Activated CD4-positive, alpha-beta memory T cell treated with anti-CD3 and anti-CD28 coated beads for 36 hours (primary cell): ENCODE results near the gene H2BK1. TPM values are rescaled to one million over a fixed set of nuclear protein-coding genes. Genes with fewer than 3 reads are reported as not detected.
A peak's percentile ranks its signal among the peaks of the same experiment; 100 is the strongest.

Source experiments
- CTCF ChIA-PET: fragments of 350-600 bp; sonication (Branson Sonifier 250); formaldehyde crosslinking; loops from one replicate; lab custom pipeline; 2021; ENCODE audit warnings: antibody characterized with exemption, inconsistent platforms; lab: Charles Lee
- POLR2A ChIA-PET: fragments of 350-600 bp; sonication (Branson Sonifier 250); formaldehyde crosslinking; loops from one replicate; lab custom pipeline; 2021; ENCODE audit warnings: antibody characterized with exemption; lab: Charles Lee
- DNase-seq: peaks from one replicate; pipeline ENCODE4 v3.0.0-alpha.2; 2020
- H3K27ac Mint-ChIP-seq: one replicate; pipeline ENCODE4 v1.8.0; 2021; ENCODE audit warnings: mixed read lengths
- H3K27me3 Mint-ChIP-seq: one replicate; pipeline ENCODE4 v1.8.0; 2021; ENCODE audit warnings: mixed read lengths
- H3K36me3 Mint-ChIP-seq: one replicate; pipeline ENCODE4 v1.8.0; 2021; ENCODE audit warnings: mixed read lengths
- H3K4me1 Mint-ChIP-seq: one replicate; pipeline ENCODE4 v1.8.0; 2021; ENCODE audit warnings: low read depth, mixed read lengths
- H3K4me3 Mint-ChIP-seq: one replicate; pipeline ENCODE4 v1.8.0; 2021; ENCODE audit warnings: mild to moderate bottlenecking, mixed read lengths
- H3K9me3 Mint-ChIP-seq: one replicate; pipeline ENCODE4 v1.8.0; 2021; ENCODE audit warnings: mixed read lengths
- intact Hi-C: fragments of 100-400 bp; cut with micrococcal nuclease; formaldehyde crosslinking; loops from one replicate; pipeline ENCODE4 v1.15.1; 2023
- total RNA-seq, 2 experiments: library from RNA; stranded (reverse); gene quantifications; one replicate each; pipeline ENCODE4 v1.2.3, GENCODE V29; 2021

Gene H2BK1
- total RNA-seq, 2 experiments from 2014 or later: not detected

DNA sequence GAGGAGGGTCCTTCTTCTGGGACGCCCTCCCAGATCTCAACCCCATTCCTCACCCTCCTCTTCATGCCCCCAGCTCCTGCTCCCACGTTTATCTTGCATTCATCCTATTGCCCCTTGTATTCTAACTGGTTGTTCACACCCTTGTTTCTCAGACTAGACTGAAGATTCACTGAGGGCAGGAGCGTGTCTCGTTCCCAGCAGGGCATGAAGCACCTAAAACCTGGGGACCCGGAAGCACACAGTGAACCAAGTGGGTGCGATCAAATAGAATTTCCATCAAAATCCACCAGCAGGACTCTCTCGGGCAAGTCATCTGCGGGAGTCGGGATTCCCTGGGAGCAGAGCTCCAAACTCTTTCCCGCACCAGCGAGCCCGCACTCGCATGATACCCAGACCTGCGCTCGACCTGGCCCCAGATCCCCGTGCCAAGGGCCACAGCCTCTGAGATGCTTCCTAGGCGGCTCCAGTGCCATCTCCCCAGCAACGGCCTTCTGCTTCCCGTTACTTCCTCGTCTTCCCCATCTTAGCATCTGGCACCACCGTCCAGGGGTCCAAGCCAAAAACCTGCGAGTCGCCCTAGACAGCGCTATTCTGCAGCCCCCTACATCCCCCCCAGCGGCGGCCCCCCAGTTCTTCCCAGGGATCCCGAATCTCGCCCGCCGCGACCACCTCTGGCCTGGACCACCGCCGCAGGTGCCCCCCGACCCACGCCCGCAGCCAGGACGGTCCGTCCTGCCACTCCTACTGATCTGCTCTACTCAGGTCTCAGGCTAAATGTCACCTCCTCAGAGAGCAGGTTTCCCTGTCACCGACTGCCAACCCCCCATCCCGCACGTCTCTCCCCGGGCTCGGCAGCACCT is 36.7 kb downstream of the H2BK1 start:
- CTCF ChIA-PET: interaction anchor here (1.3 to 2.8 kb wide), 2 partner anchors 50 to 142 kb away, joined by 3 to 10 read pairs; no protein-coding TSS in a partner anchor

DNA sequence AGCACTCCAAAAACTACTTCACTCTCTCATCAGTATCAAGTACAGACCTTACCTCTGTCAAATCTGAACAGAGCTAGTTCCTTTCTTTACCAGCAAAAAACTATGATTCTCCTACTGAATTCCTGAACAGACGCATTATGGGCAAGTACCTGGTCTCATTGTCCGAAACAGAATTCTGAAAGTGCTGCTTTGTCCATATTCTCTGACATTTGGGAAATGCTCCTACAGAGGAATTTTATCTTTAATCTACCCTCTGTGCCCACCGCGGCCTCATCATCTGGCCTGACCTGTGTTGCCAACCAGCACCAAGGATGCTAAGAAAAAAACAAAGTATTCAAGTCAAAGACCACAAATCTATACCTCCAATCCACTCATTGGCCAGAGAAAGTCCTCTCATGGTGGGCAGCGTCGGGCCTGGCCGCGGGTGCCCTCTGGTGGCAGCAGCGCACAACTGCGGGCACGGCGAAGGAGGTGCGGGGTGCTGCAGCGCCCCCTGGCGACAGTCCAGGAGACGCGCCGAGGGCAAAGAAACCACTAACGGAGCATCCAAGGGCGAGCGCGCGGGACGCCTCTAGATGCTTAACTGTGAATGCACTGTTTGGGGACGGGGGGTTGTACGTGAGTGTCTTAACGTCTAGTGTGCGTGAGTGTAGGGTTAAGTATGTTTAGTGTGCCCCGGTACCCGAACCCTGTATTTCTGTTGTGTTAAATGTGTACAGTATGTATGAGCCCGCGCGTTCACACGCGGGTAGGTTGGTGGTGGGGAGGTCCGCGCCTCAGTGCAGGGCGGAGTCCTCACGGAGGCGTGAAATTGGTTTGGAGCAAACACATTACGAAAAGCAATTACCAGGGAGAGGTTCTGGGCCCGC is 37.8 kb downstream of the H2BK1 start:
- Mint-ChIP-seq H3K27ac (no peak overlapping the region), H3K27me3 (peaks cover 44% of the 10 kb centered on the region), H3K36me3 (no peaks in the 10 kb centered on the region), H3K4me1 (peaks cover 9% of the 10 kb centered on the region), H3K4me3 (no peak overlapping the region), H3K9me3 (no peaks in the 10 kb centered on the region)
- intact Hi-C loops: loop anchor here (1.0 to 2.0 kb wide), 4 partner anchors 48 to 130 kb away; partner anchors contain the start of gene CHPF2
- peak; percentile 85 for DNase-seq
- CTCF ChIA-PET: interaction anchor here (0.6 to 2.8 kb wide), 11 partner anchors 10 to 144 kb away, joined by 3 to 10 read pairs (median 4); no protein-coding TSS in a partner anchor
- POLR2A ChIA-PET: no interaction called here

More for the DNA sequence above, 36.7 kb downstream of the H2BK1 start:
- Mint-ChIP-seq H3K4me1 (peaks cover 6% of the 10 kb centered on the region), H3K4me3 (no peak overlapping the region), H3K9me3 (no peaks in the 10 kb centered on the region), H3K27ac (no peak overlapping the region), H3K36me3 (no peaks in the 10 kb centered on the region), H3K27me3 (peaks cover 40% of the 10 kb centered on the region)
- POLR2A ChIA-PET: no interaction called here
- intact Hi-C loops: loop anchor here (2.0 kb wide), 2 partner anchors 59 to 129 kb away; partner anchors contain the start of gene CHPF2
- no peak for DNase-seq

DNA sequence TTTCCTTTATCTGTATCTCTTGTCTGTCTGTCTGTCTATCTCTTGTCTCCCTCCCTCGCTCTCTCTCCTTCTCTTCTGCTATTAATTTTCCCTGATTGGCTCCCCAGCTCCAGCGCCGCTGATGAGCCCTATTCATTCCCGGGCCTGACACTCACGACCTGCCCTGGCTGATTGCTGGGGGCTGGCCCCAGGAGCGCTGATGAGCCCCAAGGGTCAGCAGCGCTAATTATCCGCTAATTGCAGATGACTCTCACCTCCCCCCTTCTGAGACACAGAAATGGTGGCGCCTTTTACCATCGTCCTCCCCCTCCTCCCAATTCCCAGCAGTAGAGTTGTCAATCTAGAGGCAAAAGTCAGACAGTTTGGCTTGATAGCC is 41.5 kb downstream of the H2BK1 start:
- no peak overlapping the region for H3K27ac Mint-ChIP-seq
- no peak for DNase-seq
- POLR2A ChIA-PET: no interaction called here

DNA sequence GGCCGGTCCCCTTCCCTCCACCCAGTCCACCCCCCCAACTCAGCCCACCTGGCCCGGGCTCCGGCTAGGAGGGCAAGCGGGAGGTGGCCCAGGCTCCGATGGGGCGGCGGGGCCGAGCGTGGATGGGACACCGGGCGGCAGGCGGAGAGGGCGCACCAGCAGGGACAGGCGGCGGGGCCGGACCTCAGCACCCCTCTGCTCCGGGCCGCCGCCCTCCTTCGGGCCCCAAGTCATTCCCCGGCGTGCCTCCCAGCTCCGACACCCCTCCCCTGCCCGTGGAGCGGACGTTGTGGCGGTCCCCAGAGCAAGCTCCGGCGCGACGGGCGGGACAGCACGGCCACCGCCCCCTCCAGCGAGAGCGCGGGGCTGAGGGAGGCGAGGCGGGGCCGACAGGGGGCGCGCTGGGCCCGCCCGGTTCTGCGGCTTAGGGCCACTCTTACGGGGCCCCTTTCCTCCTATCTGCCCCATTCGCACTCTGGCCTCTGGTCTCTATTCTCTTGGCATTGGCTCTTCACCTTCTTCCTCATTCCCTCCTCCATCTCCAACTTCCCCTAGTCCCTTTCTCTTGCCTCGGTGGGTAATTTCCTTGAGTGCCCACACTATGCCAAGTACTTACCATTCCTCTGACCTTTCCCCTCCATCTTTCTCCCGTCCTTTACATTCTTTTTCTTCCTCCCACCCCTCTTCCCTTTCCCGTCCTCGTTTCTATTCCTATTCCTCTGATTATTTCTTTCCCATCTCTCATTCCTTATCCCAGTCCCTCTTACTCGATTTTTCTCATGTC is 42.1 kb downstream of the H2BK1 start:
- intact Hi-C loops: no loop called here
- peak overlapping the region; percentile 54 for H3K4me3 Mint-ChIP-seq
- no peaks in the 10 kb centered on the region for H3K36me3 Mint-ChIP-seq
- peaks cover 37% of the 10 kb centered on the region for H3K27me3 Mint-ChIP-seq
- DNase-seq: peak; percentile 71
- ChIA-PET POLR2A (interaction anchor here (0.6 kb wide), 1 partner anchor 810 kb away, joined by 3 read pairs; no protein-coding TSS in a partner anchor), CTCF (interaction anchor here (0.6 to 6.5 kb wide), 23 partner anchors 8 to 174 kb away, joined by 3 to 42 read pairs (median 3); partner anchors contain the start of gene ABCF2)
- no peak overlapping the region for H3K27ac Mint-ChIP-seq
- no peaks in the 10 kb centered on the region for H3K9me3 Mint-ChIP-seq
- H3K4me1 Mint-ChIP-seq: peaks cover 11% of the 10 kb centered on the region

More for the DNA sequence above, 41.5 kb downstream of the H2BK1 start:
- peaks cover 11% of the 10 kb centered on the region for H3K4me1 Mint-ChIP-seq
- no peak overlapping the region for H3K4me3 Mint-ChIP-seq
- H3K27me3 Mint-ChIP-seq: peaks cover 43% of the 10 kb centered on the region
- H3K9me3 Mint-ChIP-seq: no peaks in the 10 kb centered on the region
- CTCF ChIA-PET: interaction anchor here (1.0 to 6.5 kb wide), 13 partner anchors 9 to 175 kb away, joined by 3 to 42 read pairs (median 4); no protein-coding TSS in a partner anchor
- intact Hi-C loops: no loop called here
- H3K36me3 Mint-ChIP-seq: no peaks in the 10 kb centered on the region

DNA sequence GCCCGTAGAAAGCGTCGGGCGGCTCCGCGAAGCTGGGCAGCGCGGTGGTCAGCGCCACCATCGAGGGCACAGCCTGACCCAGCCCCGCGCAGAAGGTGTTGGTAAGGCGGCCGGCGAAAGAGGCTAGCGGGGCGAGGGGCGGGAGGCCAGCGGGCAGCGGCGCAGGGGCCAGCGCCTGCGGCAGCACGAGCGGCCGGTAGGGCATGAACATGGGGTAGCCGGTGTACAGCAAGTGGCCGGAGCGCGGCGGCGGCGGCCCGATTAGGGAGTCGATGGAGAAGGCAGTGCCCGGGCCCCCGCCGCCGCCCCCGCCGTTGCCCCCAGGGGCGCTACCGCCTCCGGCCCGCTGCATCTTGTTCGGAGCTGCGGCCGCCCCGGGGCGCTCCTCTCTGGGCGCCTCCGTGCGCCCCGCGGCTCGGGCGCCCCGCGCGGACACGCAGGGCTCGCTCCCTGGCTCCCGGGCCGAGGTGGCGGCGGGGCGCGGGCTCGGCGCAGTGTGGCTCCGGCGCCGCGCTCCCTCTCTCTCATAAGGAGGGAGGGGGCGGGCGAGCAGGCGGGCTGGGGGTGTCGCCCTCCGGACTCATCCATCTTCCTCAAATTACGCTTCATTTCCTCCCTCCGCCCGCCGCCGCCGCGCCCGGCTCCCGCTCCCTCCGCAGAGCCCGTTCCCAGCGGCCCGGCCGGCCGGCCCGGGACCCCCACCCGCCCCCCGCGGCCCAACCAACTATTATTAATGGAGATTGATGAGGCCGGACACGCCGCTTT is 42.9 kb downstream of the H2BK1 start, which contains the start of gene GBX1:
GBX1 (minus strand) TSS at position 498 of the 765 bp plus-strand sequence; CDS start at position 352, 146 bp downstream.
- POLR2A ChIA-PET: interaction anchor here (0.6 kb wide), 1 partner anchor 809 kb away, joined by 3 read pairs; no protein-coding TSS in a partner anchor
- no peak within 1 kb of the TSS for H3K27ac Mint-ChIP-seq
- intact Hi-C loops: no loop called here
- peak; percentile 19 for DNase-seq
- CTCF ChIA-PET: interaction anchor here (0.6 to 6.5 kb wide), 23 partner anchors 7 to 173 kb away, joined by 3 to 42 read pairs (median 3); partner anchors contain the start of gene ABCF2
- H3K4me3 Mint-ChIP-seq: peak within 1 kb of the TSS; percentile 54
- no peaks in the 10 kb centered on the region for H3K9me3 Mint-ChIP-seq
- peaks cover 32% of the 10 kb centered on the region for H3K27me3 Mint-ChIP-seq
- H3K4me1 Mint-ChIP-seq: peaks cover 7% of the 10 kb centered on the region
- H3K36me3 Mint-ChIP-seq: no peaks in the 10 kb centered on the region

DNA sequence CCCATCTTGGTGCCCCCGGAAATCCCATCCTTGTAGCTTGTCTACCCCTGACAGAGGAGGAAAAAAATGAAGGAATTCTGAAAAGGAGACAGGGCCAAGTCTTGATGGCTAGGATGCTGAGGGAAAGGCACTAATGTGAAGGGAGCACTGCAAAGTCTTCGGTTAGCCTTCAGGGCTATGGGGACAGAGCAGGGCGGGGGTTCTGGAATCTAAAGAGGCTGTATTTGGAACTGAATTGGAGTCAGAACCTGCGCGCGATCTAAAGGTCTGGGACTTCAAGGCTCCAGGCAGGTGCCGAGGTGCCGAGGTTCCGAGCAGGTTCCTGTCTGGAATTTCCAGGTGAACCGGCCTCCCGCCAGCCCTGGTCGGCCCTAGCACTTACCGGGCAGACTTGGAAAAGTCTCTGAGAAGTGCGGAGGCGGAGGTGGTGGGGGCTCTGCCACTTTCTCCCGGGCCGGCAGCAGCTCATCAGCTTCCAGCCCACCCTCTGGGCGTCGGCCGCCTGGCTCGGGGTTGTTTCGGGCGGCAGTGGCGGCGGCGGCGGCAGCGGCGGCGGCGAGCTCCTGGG is 43.6 kb downstream of the H2BK1 start:
- H3K4me1 Mint-ChIP-seq: peaks cover 6% of the 10 kb centered on the region
- H3K4me3 Mint-ChIP-seq: no peak overlapping the region
- peaks cover 28% of the 10 kb centered on the region for H3K27me3 Mint-ChIP-seq
- POLR2A ChIA-PET: no interaction called here
- DNase-seq: no peak
- H3K9me3 Mint-ChIP-seq: no peaks in the 10 kb centered on the region
- intact Hi-C loops: no loop called here
- no peak overlapping the region for H3K27ac Mint-ChIP-seq
- CTCF ChIA-PET: interaction anchor here (0.8 to 6.5 kb wide), 9 partner anchors 9 to 138 kb away, joined by 3 to 42 read pairs (median 4); no protein-coding TSS in a partner anchor
- no peaks in the 10 kb centered on the region for H3K36me3 Mint-ChIP-seq

DNA sequence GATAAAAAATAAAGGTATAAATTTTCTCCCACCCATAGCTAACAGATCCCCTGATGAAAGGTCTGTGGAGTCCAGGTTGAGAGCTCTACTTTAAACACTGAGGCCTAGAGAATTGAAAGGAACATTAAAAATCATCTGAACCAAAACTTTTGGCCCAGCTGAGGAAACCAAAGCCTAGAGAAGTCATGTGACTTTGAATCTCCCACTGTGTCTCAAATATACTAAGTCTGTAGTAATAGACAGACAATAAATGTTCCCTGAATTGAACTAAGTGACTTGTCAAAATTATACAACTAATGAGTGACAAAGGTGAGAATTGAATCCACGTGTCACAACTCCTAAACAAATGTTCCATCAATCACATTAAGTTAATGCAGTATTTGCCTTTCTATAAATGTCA is 48.5 kb downstream of the H2BK1 start:
- DNase-seq: no peak
- intact Hi-C loops: no loop called here
- H3K4me3 Mint-ChIP-seq: no peak overlapping the region
- H3K4me1 Mint-ChIP-seq: peaks cover 2% of the 10 kb centered on the region
- no peaks in the 10 kb centered on the region for H3K36me3 Mint-ChIP-seq
- H3K27me3 Mint-ChIP-seq: peaks cover 12% of the 10 kb centered on the region
- no peak overlapping the region for H3K27ac Mint-ChIP-seq
- POLR2A ChIA-PET: no interaction called here
- H3K9me3 Mint-ChIP-seq: no peaks in the 10 kb centered on the region
- CTCF ChIA-PET: interaction anchor here (1.1 kb wide), 1 partner anchor 38 kb away, joined by 8 read pairs; no protein-coding TSS in a partner anchor

Other genes starting within 250 kb of the H2BK1 start
- under 1 TPM; 0.34 to 0.45 TPM for gene KCNH2, start 232.2 kb downstream of the H2BK1 start, total RNA-seq
- gene NOS3, start 219.5 kb downstream of the H2BK1 start, total RNA-seq: 10 to 100 TPM; 10.4 to 13.2 TPM
- 1 to 10 TPM; 3.5 to 4.6 TPM for gene ATG9B, start 186.0 kb downstream of the H2BK1 start, total RNA-seq
- 10 to 100 TPM; 48.4 to 49.5 TPM for gene ABCB8, start 182.0 kb downstream of the H2BK1 start, total RNA-seq
- gene ASIC3, start 162.0 kb downstream of the H2BK1 start, total RNA-seq: 1 to 10 TPM; 5.3 to 7.6 TPM
- gene CDK5, start 152.6 kb downstream of the H2BK1 start, total RNA-seq: 10 to 100 TPM; 12.8 to 14.1 TPM
- 10 to 100 TPM; 46.7 to 50.5 TPM for gene SLC4A2, start 150.9 kb downstream of the H2BK1 start, total RNA-seq
- gene FASTK, start 129.7 kb downstream of the H2BK1 start, total RNA-seq: 10 to 100 TPM; 56.8 to 57.4 TPM
- 10 to 100 TPM; 53.8 to 60.9 TPM for gene TMUB1, start 127.0 kb downstream of the H2BK1 start, total RNA-seq
- 10 to 100 TPM; 29.8 to 36.5 TPM for gene AGAP3, start 124.0 kb downstream of the H2BK1 start, total RNA-seq
- gene GBX1, start 42.8 kb downstream of the H2BK1 start, total RNA-seq: not detected
- not detected for gene ASB10, start 23.2 kb downstream of the H2BK1 start, total RNA-seq
- gene ABCF2, start 16.7 kb upstream of the H2BK1 start, total RNA-seq: 10 to 100 TPM; 41.1 to 41.2 TPM
- gene CHPF2, start 22.0 kb upstream of the H2BK1 start, total RNA-seq: 10 to 100 TPM; 33.6 to 34.2 TPM
- gene SMARCD3, start 38.2 kb upstream of the H2BK1 start, total RNA-seq: 1 to 10 TPM; 4.4 to 5.5 TPM
- gene NUB1, start 131.3 kb upstream of the H2BK1 start, total RNA-seq: 10 to 100 TPM; 48.0 to 48.6 TPM
- under 1 TPM; 0.17 to 0.43 TPM for gene WDR86, start 199.6 kb upstream of the H2BK1 start, total RNA-seq
- gene CRYGN, start 229.7 kb upstream of the H2BK1 start, total RNA-seq: under 1 TPM in 1 of 2 experiments, not detected in 1; 0.21 TPM